ENCODE data around the gene RELT. TPM values are rescaled to one million over a fixed set of nuclear protein-coding genes. Genes with fewer than 3 reads are reported as not detected.
A peak's percentile ranks its signal among the peaks of the same experiment; 100 is the strongest.

RELT gene
- total and polyA plus RNA-seq, 2 of the 13 experiments (the other 11 are each of a cell fraction or from before 2014, with no cell fraction given): 2.5 to 4.7 TPM

DNA sequence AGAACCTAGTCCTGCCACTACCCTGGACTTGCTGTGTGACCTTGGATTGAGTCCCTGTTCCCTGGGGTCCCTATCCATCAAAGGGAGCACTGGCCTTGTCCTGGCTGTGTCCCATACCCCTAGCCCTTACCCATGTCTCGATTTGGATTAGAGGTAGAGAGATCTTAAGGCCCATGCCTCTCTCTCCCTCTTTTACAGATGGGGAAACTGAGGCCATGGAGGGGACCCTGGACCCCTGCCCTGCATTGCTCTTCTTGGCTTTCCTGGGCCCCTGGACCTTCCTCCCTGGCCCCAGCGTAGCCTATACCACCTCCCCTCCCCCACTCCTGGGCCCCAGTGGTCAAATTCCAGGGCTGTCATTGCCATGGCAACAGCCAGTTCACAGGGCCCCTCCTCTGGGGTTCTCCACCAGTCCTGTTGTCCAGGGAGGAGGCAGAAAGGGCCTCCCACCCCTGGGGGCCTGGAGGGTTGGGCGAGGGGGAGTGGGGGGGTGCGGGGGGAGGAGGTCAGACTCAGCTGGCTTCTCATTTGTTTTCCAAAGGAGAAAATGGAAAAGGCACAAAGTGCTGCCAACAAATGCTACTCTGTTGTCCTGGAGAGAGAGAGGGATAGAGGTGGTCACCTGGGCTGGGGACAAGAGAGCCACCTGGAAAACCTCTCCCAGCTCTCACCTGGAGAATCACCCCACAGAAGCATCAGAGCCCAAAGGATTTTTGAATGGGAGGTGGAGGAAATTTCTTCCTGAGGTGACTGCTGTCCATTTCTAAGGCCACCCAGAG, 44.9 kb upstream of the RELT start (continued):
- TF ChIP-seq FIP1L1 (IDR thresholded peaks at IDR 0.05; ENCODE audit: borderline replicate concordance, insufficient read depth, low read depth, low read length) (no peak), TRIM24 (CRISPR knock-in tag; IDR thresholded peaks at IDR 0.05) (no peak), ZNF703 (CRISPR knock-in tag; IDR thresholded peaks at IDR 0.05; ENCODE audit: borderline replicate concordance) (no peak), POGZ (CRISPR knock-in tag; IDR thresholded peaks at IDR 0.05) (peak; percentile 71; the same call in 1 of the 2 replicates), ZNF180 (CRISPR knock-in tag; IDR thresholded peaks at IDR 0.05; ENCODE audit: borderline replicate concordance, low read depth) (no peak), ZNF136 (CRISPR knock-in tag; IDR thresholded peaks at IDR 0.05; ENCODE audit: low read depth) (no peak), KLF6 (CRISPR knock-in tag; IDR thresholded peaks at IDR 0.05) (no peak), ZNF160 (CRISPR knock-in tag; IDR thresholded peaks at IDR 0.05) (no peak), ESRRA (CRISPR knock-in tag; IDR thresholded peaks at IDR 0.05; ENCODE audit: low read depth) (peak; percentile 68; the same call in 1 of the 2 replicates), ZNF775 (CRISPR knock-in tag; IDR thresholded peaks at IDR 0.05; ENCODE audit: borderline replicate concordance) (no peak), ZNF562 (CRISPR knock-in tag; IDR thresholded peaks at IDR 0.05; ENCODE audit: borderline replicate concordance) (no peak)
- TF ChIP-seq, protein P1, sequence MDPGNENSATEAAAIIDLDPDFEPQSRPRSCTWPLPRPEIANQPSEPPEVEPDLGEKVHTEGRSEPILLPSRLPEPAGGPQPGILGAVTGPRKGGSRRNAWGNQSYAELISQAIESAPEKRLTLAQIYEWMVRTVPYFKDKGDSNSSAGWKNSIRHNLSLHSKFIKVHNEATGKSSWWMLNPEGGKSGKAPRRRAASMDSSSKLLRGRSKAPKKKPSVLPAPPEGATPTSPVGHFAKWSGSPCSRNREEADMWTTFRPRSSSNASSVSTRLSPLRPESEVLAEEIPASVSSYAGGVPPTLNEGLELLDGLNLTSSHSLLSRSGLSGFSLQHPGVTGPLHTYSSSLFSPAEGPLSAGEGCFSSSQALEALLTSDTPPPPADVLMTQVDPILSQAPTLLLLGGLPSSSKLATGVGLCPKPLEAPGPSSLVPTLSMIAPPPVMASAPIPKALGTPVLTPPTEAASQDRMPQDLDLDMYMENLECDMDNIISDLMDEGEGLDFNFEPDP (CRISPR knock-in tag; conservative IDR thresholded peaks at IDR 0.05): no peak
- TF ChIP-seq, protein P2, sequence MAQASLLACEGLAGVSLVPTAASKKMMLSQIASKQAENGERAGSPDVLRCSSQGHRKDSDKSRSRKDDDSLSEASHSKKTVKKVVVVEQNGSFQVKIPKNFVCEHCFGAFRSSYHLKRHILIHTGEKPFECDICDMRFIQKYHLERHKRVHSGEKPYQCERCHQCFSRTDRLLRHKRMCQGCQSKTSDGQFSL (CRISPR knock-in tag; IDR thresholded peaks at IDR 0.05): no peak; the same call in 1 of the 2 replicates
- TF ChIP-seq, protein P3, sequence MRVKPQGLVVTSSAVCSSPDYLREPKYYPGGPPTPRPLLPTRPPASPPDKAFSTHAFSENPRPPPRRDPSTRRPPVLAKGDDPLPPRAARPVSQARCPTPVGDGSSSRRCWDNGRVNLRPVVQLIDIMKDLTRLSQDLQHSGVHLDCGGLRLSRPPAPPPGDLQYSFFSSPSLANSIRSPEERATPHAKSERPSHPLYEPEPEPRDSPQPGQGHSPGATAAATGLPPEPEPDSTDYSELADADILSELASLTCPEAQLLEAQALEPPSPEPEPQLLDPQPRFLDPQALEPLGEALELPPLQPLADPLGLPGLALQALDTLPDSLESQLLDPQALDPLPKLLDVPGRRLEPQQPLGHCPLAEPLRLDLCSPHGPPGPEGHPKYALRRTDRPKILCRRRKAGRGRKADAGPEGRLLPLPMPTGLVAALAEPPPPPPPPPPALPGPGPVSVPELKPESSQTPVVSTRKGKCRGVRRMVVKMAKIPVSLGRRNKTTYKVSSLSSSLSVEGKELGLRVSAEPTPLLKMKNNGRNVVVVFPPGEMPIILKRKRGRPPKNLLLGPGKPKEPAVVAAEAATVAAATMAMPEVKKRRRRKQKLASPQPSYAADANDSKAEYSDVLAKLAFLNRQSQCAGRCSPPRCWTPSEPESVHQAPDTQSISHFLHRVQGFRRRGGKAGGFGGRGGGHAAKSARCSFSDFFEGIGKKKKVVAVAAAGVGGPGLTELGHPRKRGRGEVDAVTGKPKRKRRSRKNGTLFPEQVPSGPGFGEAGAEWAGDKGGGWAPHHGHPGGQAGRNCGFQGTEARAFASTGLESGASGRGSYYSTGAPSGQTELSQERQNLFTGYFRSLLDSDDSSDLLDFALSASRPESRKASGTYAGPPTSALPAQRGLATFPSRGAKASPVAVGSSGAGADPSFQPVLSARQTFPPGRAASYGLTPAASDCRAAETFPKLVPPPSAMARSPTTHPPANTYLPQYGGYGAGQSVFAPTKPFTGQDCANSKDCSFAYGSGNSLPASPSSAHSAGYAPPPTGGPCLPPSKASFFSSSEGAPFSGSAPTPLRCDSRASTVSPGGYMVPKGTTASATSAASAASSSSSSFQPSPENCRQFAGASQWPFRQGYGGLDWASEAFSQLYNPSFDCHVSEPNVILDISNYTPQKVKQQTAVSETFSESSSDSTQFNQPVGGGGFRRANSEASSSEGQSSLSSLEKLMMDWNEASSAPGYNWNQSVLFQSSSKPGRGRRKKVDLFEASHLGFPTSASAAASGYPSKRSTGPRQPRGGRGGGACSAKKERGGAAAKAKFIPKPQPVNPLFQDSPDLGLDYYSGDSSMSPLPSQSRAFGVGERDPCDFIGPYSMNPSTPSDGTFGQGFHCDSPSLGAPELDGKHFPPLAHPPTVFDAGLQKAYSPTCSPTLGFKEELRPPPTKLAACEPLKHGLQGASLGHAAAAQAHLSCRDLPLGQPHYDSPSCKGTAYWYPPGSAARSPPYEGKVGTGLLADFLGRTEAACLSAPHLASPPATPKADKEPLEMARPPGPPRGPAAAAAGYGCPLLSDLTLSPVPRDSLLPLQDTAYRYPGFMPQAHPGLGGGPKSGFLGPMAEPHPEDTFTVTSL (CRISPR knock-in tag; IDR thresholded peaks at IDR 0.05; ENCODE audit: borderline replicate concordance): peak; percentile 71; the same call in 1 of the 2 replicates
- TF ChIP-seq, protein P4, sequence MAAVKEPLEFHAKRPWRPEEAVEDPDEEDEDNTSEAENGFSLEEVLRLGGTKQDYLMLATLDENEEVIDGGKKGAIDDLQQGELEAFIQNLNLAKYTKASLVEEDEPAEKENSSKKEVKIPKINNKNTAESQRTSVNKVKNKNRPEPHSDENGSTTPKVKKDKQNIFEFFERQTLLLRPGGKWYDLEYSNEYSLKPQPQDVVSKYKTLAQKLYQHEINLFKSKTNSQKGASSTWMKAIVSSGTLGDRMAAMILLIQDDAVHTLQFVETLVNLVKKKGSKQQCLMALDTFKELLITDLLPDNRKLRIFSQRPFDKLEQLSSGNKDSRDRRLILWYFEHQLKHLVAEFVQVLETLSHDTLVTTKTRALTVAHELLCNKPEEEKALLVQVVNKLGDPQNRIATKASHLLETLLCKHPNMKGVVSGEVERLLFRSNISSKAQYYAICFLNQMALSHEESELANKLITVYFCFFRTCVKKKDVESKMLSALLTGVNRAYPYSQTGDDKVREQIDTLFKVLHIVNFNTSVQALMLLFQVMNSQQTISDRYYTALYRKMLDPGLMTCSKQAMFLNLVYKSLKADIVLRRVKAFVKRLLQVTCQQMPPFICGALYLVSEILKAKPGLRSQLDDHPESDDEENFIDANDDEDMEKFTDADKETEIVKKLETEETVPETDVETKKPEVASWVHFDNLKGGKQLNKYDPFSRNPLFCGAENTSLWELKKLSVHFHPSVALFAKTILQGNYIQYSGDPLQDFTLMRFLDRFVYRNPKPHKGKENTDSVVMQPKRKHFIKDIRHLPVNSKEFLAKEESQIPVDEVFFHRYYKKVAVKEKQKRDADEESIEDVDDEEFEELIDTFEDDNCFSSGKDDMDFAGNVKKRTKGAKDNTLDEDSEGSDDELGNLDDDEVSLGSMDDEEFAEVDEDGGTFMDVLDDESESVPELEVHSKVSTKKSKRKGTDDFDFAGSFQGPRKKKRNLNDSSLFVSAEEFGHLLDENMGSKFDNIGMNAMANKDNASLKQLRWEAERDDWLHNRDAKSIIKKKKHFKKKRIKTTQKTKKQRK (IDR thresholded peaks at IDR 0.05; ENCODE audit: low read length): no peak
